ENCODE results near the gene EFCC1. TPM values are rescaled to one million over a fixed set of nuclear protein-coding genes. Genes with fewer than 3 reads are reported as not detected.

The EFCC1 gene
- total and polyA plus RNA-seq, 2 experiments from 2014 or later: 0.23 to 0.50 TPM

- no peak overlapping the region for H3K4me3 ChIP-seq
- no peaks in the 10 kb centered on the region for H4K20me1 ChIP-seq (ENCODE audit: insufficient read depth, poor library complexity, severe bottlenecking)
- no peak for TF ChIP-seq EZH2 (IDR thresholded peaks at IDR 0.05; ENCODE audit: borderline replicate concordance)
- TF ChIP-seq, protein P1, sequence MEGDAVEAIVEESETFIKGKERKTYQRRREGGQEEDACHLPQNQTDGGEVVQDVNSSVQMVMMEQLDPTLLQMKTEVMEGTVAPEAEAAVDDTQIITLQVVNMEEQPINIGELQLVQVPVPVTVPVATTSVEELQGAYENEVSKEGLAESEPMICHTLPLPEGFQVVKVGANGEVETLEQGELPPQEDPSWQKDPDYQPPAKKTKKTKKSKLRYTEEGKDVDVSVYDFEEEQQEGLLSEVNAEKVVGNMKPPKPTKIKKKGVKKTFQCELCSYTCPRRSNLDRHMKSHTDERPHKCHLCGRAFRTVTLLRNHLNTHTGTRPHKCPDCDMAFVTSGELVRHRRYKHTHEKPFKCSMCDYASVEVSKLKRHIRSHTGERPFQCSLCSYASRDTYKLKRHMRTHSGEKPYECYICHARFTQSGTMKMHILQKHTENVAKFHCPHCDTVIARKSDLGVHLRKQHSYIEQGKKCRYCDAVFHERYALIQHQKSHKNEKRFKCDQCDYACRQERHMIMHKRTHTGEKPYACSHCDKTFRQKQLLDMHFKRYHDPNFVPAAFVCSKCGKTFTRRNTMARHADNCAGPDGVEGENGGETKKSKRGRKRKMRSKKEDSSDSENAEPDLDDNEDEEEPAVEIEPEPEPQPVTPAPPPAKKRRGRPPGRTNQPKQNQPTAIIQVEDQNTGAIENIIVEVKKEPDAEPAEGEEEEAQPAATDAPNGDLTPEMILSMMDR (IDR thresholded peaks at IDR 0.05; ENCODE audit: poor library complexity): no peak
- no peak overlapping the region for H3K27ac ChIP-seq
- no peaks in the 10 kb centered on the region for H3K9me2 ChIP-seq (replicated peaks; ENCODE audit: insufficient read depth)
- DNase-seq (ENCODE audit: low spot score): no peak
- H3K4me1 ChIP-seq (ENCODE audit: insufficient read depth): no peaks in the 10 kb centered on the region
- H3K36me3 ChIP-seq (replicated peaks; ENCODE audit: insufficient read depth, low read depth): no peaks in the 10 kb centered on the region
- WGBS (ENCODE audit: low lambda C conversion rate, missing lambda C conversion rate): 91% methylated on average over 14 of the region's 14 CpGs
- H3K4me2 ChIP-seq: no peak overlapping the region
- no peaks in the 10 kb centered on the region for H3K9me3 ChIP-seq (ENCODE audit: low read depth)
- H3K27me3 ChIP-seq: no peaks in the 10 kb centered on the region
- H3K79me2 ChIP-seq: no peaks in the 10 kb centered on the region
- H2AFZ ChIP-seq: no peak overlapping the region
Measured at GRCh38 chr3:129032716-129033115, 31.6 kb downstream of the EFCC1 start.

DNA sequence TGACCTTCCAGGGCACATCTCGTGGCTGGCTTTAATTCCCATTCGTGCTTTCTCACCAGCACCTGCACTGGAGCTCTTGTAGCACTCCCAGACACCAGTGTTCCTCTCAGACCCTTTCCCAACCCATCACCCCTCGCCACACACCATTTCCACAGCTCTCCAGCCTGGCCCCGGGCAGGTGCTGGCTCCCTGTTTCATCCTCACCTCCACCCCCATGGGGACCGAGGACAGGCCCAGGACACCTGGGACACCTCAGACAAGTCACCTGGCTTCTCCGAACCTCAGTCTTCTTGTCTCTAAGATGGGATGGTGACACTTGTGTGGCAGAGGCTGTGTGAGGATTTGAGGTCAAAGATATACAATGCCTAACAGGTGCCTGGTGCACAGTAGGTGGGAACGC is 32.0 kb downstream of the EFCC1 start:
- no peaks in the 10 kb centered on the region for H3K27me3 ChIP-seq
- no peak overlapping the region for H3K27ac ChIP-seq
- H3K79me2 ChIP-seq: no peaks in the 10 kb centered on the region
- WGBS (ENCODE audit: low lambda C conversion rate, missing lambda C conversion rate): 94% methylated on average over 7 of the region's 7 CpGs
- H4K20me1 ChIP-seq (ENCODE audit: insufficient read depth, poor library complexity, severe bottlenecking): no peaks in the 10 kb centered on the region
- H3K4me3 ChIP-seq: no peak overlapping the region
- no peaks in the 10 kb centered on the region for H3K9me2 ChIP-seq (replicated peaks; ENCODE audit: insufficient read depth)
- no peak overlapping the region for H3K4me2 ChIP-seq
- H3K36me3 ChIP-seq (replicated peaks; ENCODE audit: insufficient read depth, low read depth): no peaks in the 10 kb centered on the region
- DNase-seq (ENCODE audit: low spot score): no peak
- H2AFZ ChIP-seq: no peak overlapping the region
- no peaks in the 10 kb centered on the region for H3K9me3 ChIP-seq (ENCODE audit: low read depth)
- TF ChIP-seq, protein P1 (IDR thresholded peaks at IDR 0.05; ENCODE audit: poor library complexity): no peak
- no peak for TF ChIP-seq EZH2 (IDR thresholded peaks at IDR 0.05; ENCODE audit: borderline replicate concordance)
- TF ChIP-seq EZH2phosphoT487 (IDR thresholded peaks at IDR 0.05; ENCODE audit: low read depth, severe bottlenecking, unreplicated experiment): no peak
- H3K4me1 ChIP-seq (ENCODE audit: insufficient read depth): no peaks in the 10 kb centered on the region

DNA sequence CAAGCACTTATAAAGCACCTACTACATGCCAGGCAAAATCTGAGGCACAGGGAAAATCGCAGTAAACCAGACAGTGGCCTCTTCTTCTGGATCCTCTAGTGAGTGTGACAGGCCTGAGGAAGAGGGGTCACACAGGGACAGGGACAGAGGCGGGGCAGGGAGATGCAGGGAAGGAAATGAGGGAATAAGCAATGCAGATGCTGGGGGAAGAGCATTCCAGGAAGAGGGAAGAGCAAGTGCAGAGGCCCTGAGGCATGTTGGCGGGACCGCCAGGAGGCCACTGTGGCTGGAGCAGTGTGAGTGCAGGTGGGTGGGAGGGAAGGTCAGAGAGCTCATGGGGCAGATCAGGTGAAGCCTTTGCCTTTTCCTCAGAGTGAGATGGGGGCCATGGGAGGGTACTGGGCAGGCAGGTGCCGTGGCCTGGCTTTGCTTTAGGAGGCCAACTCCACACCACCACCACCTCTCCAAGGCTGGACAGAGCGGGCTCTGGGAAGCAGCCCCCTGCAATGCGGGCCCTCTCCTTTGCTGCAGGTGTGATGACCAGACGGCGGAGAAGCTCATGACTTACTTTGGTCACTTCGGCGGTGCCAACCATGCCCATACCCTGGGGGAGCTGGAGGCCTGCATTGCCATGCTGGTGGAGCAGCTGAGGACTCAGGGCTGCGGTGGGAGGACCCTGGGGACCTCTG is 32.7 kb downstream of the EFCC1 start:
- Histone ChIP-seq H3K4me2 (no peak overlapping the region), H3K36me3 (replicated peaks; ENCODE audit: insufficient read depth, low read depth) (no peaks in the 10 kb centered on the region), H3K4me3 (no peak overlapping the region), H3K9me3 (ENCODE audit: low read depth) (no peaks in the 10 kb centered on the region), H3K79me2 (no peaks in the 10 kb centered on the region), H3K9me2 (replicated peaks; ENCODE audit: insufficient read depth) (no peaks in the 10 kb centered on the region), H4K20me1 (ENCODE audit: insufficient read depth, poor library complexity, severe bottlenecking) (no peaks in the 10 kb centered on the region), H3K4me1 (ENCODE audit: insufficient read depth) (no peaks in the 10 kb centered on the region), H2AFZ (no peak overlapping the region), H3K27ac (no peak overlapping the region), H3K27me3 (no peaks in the 10 kb centered on the region)
- no peak for DNase-seq (ENCODE audit: low spot score)
- 94% methylated on average over 12 of the region's 12 CpGs for WGBS (ENCODE audit: low lambda C conversion rate, missing lambda C conversion rate)
- TF ChIP-seq EZH2phosphoT487 (IDR thresholded peaks at IDR 0.05; ENCODE audit: low read depth, severe bottlenecking, unreplicated experiment): no peak
- TF ChIP-seq, protein P1 (IDR thresholded peaks at IDR 0.05; ENCODE audit: poor library complexity): no peak
- no peak for TF ChIP-seq EZH2 (IDR thresholded peaks at IDR 0.05; ENCODE audit: borderline replicate concordance)
